Skin of body (tissue), 2 donors: Measurements from ENCODE around the gene ZNF837. TPM values are rescaled to one million over a fixed set of nuclear protein-coding genes. Genes with fewer than 3 reads are reported as not detected.
"Not testable (repeated sequence)": the region's sequence is repeated elsewhere in the genome, so short reads cannot be mapped to it uniquely, and the experiment has no call there.

Source experiments
- DNase-seq: peaks from one replicate; lab custom pipeline; 2025; lab: John Stamatoyannopoulos, UW
- total RNA-seq: library from RNA; depleted of rRNA; stranded (reverse); fragments of >200 nt; gene quantifications from one replicate; pipeline ENCODE4 v1.2.3, GENCODE V29; 2014

ZNF837 gene
- 0.69 TPM for total RNA-seq

DNA sequence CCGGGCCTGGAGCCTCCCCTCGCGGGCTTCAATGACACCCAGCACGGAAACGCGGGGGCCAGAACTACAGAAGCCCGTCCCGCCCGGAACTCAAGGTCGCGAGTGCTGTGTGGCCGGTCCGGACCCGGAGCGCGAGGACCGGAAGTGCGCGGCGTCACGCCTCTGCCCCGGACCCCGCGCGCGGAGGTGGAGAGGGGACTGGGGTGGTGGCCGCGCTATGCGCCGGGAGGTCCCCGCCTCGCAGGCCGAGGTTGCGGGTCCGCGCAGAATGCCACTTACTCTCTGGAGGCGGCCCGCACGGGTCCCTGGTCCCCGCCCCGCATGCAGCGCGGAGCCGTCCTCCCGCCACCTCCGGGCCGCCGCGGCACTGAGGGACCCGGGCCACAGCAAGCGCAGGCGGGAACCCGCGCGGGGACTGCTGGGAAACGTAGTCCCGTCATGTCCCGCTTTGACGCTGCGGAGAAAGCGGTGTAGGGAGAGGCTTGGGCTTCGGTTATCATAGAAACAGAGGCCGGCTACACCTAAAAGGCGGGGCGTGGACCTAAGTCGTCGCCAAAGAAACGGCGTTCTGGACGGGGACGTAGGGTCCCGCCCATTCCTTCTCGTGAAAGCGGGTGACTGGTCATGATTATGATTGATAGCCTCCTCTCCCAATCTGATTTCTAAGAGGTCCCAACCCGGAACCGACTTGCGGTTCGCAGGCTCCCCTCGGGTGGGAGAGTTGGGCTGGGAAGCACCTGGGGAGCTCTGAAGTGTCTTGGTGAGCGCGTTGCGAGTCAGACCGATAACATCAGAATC is at the start of gene ZNF837:
TSS of gene ZNF837 (minus strand) at position 369 of the 798 bp plus-strand sequence. CDS start 11,698 bp downstream, outside the sequence.
- DNase-seq: peak; percentile 100

DNA sequence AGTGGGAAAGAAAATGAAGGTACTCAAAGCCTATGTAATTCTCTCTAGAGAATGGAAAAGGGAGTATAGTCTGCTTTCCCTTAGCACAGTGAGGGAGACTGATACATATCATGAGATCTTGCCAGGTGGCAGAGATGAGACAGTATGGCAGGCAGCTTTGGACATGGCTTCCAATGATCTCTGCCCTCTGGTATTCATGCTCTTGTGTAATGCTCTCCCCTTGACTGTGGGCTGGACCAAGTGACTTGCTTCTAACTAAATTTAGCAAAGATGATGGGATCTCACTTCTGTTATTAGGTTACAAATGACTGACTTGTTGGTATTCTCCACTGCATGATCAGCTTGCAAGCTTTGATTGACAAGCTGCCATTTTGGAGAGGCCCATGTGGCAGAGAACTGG is 48.9 kb upstream of the ZNF837 start:
- DNase-seq: no peak

DNA sequence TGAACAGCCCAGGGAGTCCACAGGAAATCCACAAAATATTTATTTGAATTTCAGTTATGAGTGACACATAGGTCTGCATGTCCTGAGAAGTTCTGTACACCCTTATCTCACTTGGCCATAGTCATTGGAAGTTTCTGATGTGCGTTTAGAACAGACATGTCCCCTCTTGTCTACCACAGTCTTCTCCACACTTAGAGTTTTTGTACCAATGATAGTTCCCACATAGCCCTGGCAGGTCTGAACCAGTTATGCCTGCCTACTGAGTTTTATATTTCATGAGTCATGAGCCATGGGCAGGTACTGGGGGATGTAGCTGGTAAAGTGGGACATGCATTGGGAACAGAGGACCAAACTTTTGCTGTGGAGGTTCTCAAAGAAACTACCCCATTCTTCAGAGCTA is 47.8 kb upstream of the ZNF837 start:
- no peak for DNase-seq

- no peak for DNase-seq
Observed at GRCh38 chr19:58417071-58417470, 36.2 kb upstream of the ZNF837 start.

DNA sequence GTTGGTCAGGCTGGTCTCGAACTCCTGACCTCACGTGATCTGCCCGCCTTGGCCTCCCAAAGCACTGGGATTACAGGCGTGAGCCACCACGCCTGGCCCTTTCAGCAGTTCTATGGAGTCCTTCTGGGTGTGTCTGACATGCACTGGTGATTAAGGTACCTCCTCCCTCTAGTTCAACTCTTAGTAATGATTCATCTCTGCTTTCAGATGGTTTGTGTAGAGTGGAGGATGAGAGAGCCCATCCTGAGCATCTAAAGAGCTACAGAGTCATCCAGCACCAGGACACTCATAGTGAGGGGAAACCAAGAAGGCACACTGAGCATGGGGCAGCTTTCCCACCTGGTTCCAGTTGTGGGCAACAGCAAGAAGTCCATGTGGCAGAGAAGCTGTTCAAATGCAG is 35.8 kb upstream of the ZNF837 start:
- no peak for DNase-seq

DNA sequence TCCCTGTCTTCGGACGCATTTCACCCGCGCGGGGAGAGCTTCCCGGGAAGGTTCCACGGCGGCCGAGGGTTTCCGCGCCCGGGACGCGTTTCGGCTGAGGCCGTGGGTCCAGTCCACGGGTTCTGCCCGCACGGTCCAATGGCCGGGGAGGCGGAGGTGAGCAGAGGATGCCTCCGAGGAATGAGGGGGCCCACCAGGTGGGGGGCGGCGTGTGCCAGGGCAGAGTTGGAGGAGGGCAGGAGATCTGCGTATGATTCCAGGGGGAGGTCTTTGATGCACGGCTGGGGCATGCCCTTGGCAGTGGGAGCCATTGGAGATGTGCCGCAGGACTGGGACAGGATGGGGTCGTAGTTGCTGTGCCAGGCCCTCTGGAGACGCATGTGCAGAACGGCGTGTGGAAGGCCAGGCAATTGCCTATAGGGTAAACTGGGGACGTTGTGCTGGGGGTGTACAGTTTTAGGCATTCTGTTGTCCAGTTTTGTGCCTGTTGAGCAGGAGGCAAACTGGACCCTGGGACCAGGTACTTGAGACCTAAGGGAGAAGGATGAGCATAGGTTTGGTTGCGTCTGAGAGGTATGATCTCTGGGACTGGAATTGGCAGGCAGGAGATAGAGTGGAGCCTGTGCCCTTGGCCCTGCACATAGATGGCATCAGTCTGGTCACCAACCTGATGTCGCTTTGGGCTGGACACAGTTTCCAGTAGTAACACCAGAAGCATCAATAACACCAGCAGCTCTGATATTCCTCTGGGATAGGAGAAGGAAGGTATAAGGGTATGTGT is 28.4 kb upstream of the ZNF837 start:
- DNase-seq: no peak

DNA sequence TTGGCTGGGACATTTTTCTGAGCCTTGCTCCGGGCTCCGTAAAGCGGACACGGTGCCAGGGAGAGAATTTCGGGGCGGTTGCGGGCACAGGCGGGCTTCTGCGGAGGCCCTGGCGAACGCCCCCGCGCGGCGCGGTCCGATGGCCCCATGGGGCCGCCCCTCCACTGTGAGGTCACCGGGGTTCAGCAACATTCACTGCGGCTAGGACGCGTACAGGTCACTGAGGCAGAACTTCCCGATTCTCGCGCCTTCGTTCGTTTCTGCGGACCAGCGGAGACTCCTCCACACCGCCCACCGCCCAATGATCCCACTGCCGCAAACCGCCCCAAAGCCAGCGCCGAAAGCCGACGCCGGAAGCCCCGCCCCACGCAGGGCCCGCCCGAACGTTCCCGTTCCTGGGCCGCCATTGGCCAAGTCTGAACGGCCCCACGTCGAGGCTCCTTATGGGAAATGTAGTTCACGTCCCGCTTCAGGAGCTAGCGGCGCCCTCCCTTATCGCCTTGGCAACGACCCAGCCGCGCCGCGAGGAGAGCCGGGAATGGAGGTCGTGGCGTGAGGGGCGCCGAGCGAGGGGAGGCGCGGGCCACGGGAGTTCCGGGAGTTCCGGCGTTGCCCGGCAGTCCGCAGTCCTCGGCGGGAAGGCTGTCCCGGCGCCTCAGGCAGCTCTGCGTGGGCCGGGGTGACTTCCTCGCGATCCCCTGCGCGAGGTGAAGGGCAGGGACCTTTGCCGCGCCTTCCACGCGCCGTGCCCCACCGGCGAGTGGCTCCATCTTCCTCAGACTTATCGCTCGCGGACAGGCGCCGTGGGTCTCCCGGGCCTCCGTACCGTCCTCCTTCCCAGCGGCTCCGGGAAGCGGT is 27.6 kb upstream of the ZNF837 start, which contains the start of gene ZNF584:
TSS of gene ZNF584 (plus strand) at position 498 of the 858 bp plus-strand sequence. CDS start 499 bp downstream, outside the sequence.
- DNase-seq: peak; percentile 96

DNA sequence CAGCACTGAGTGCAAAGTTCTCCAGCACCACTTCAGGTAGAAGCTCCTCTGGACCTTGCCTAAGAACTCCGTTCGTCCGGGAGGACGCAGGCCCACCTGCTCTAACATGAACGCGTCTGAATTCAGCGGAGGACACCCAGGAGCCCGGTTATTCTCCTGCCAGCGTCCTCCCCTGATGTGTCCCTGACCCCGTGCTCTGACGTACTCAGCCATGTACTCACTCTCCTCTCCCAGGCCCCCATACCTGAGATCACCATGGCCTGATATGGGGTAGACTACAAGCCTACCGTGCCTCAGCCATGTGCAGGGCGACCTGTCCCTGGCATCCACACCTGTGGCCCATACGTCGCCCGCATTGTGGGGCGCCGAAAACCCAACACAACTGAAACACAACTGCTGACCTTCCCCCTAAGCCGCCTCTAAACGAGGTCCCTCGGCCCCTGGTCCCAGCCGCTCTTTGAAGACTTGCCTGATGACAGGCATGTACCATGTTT is 26.9 kb upstream of the ZNF837 start:
- no peak for DNase-seq

DNA sequence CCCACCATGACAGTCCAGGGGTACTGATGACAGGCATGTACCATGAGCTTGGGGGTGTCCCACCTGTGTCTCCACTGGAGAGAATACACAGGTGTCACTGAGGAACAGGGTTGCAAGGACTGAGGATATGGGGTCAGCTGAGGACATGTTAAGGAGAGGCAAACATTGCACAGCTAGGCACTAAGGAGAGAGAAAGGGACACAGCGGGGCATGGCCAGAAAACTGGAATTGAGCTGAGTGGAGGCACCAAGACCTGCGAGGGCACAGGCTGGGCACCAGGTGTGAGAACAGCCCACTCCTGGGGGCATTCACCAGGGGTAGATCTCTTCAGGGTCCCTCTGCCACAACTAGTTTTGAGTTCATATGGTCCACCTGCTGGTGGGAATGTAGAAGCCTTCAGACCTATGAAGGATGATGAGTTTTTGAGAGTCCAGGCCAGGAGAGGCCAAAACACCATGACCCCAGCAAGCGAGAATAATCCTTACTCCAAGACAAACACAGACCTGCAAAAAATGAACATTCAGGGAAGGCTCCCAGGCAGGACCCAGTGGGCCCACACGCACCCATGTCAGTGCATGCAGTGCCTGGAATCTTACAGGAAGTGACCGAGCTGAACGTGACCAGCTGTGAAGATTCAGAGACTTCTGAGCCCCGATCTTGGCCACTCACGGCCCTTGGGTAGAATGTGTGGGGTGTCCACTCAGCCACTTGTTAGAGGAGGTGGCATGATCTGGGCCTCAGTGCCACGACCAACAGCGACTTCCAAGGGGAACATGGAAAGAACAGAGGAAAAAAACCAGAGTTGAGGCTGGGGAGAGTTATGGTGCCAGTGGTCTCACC is 26.2 kb upstream of the ZNF837 start:
- DNase-seq: no peak

DNA sequence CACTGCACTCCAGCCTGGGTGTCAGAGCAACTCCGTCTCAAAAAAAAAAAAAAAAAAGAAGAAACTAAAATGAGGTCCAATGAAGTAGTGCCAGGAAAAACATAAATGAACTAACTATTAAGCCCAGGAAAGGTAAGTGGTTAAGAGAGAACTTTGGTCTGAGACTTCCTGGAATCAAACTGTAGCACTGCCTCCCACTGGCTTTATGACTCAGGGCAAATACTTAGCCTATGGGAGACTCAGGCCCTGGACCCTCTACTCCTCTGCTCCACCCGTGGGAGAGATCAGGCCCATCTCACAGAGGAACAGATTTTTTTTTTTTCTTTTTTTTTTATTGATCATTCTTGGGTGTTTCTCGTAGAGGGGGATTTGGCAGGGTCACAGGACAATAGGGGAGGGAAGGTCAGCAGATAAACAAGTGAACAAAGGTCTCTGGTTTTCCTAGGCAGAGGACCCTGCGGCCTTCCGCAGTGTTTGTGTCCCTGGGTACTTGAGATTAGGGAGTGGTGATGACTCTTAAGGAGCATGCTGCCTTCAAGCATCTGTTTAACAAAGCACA is 23.2 kb upstream of the ZNF837 start:
- DNase-seq: not testable (repeated sequence)

DNA sequence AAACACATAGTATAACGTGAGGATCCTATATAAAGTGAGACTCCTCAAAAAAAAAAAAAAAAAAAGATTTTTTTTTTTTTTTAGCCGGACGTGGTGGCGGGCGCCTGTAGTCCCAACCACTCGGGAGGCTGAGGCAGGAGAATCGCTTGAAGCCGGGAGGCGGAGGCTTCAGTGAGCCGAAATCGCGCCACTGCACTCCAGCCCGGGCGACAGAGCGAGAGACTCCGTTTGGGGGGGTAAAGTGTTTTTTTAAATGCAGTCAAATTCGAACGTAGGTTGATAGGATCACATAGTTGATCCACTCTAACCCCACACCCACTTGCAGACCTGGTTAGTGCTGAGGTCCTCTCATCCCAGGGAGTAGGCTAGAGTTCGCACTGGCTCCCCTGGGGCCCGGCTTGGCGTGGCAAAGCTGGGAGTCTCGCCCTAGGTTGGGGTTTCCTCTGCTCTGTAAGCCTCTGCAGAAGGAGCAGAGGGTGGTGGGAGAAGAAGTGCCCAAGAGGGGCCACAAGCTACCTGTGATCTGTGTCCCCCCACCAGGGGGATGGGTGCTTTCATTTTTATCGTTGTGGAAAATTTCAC is 21.1 kb upstream of the ZNF837 start:
- DNase-seq: no peak

- DNase-seq: peak; percentile 99
Observed at GRCh38 chr19:58400916-58401839, 20.3 kb upstream of the ZNF837 start.

- DNase-seq: no peak
Observed at GRCh38 chr19:58400316-58400915, 19.6 kb upstream of the ZNF837 start.

DNA sequence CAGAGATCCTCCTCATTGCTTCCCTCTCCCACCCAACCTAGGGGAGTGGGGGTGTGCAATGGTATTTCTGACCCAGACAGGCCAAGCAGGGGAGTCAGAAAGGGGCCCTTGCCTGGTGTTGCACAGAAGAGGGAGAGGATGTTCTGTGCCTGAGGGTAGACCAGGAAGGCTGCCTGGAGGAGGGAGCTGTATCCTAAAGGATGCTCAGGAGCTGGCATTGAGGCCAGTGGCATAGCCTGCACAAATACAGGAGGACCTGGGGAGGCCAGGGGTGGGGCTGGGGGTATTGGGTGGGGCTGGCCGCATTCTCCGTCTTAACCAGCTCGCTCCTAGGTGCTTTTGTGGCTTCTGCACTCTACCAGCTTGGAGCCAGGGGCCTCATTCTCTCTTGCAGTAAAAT is 19.1 kb upstream of the ZNF837 start:
- DNase-seq: no peak

GRCh38 chr19:58398545-58398944 is 17.7 kb upstream of the ZNF837 start:
- DNase-seq: no peak

GRCh38 chr19:58398087-58398486 is 17.3 kb upstream of the ZNF837 start:
- DNase-seq: no peak

DNA sequence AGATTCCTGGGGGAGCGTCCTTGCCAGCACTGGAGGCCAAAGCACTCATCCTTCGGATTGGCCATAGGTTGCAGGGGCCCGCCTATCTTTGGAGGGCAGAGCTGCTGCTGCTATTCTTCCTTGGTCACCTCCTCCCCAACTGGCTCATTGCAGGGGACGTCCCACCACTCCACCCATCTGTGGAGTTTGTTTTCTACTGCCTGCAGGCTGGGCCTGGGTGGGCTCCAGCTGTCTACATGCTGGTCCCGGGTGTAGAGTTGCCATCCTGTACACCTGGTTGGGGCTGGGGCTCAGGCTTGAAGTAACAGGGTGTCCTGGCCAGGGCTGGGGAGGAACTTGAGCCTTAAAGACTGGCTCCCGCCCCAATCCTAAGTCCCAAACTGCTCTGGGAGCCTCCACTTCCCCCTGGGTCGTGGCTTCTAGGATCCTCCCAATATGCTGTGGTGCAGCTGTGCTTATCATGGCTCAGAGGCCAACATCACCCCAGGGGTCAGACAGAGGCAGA is 16.8 kb upstream of the ZNF837 start:
- no peak for DNase-seq
